ENCODE measurements around the gene HSD17B3.

The HSD17B3 gene

DNA sequence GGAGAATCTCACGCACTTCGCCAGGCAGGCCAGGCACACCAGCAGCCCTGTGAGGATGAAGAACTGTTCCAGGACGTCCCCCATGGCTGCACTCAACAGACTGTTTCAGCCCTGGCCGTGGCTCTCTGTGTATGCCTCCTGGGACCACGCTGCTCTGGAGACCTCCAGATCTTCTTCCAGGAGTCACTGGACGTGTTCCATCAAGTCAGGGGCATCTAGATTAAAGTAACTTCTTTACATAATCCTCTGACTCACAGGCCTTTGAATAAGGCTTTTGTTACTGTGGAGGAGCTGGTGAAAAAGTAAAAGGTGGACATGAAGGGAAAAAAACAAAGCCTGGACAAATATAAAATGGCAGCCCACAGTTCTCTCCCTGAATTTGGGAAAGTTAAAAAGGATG lies at the start of gene HSD17B3:
Gene HSD17B3, minus strand, starts transcription at position 156 of the 400 bp plus-strand sequence. Its CDS starts 72 bp downstream, at position 84.
- peak in 1 of 2 donors; percentile 22 for DNase-seq (ENCODE audit: low read depth in 2 of 2)
- no peak within 1 kb of the TSS for H3K4me3 ChIP-seq (replicated peaks in 1 of 2; ENCODE audit: low read depth in 2 of 2, low read length in 2 of 2)
- TF ChIP-seq, protein P1, sequence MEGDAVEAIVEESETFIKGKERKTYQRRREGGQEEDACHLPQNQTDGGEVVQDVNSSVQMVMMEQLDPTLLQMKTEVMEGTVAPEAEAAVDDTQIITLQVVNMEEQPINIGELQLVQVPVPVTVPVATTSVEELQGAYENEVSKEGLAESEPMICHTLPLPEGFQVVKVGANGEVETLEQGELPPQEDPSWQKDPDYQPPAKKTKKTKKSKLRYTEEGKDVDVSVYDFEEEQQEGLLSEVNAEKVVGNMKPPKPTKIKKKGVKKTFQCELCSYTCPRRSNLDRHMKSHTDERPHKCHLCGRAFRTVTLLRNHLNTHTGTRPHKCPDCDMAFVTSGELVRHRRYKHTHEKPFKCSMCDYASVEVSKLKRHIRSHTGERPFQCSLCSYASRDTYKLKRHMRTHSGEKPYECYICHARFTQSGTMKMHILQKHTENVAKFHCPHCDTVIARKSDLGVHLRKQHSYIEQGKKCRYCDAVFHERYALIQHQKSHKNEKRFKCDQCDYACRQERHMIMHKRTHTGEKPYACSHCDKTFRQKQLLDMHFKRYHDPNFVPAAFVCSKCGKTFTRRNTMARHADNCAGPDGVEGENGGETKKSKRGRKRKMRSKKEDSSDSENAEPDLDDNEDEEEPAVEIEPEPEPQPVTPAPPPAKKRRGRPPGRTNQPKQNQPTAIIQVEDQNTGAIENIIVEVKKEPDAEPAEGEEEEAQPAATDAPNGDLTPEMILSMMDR (IDR thresholded peaks at IDR 0.05; ENCODE audit: low read depth, low read length), result no peak

DNA sequence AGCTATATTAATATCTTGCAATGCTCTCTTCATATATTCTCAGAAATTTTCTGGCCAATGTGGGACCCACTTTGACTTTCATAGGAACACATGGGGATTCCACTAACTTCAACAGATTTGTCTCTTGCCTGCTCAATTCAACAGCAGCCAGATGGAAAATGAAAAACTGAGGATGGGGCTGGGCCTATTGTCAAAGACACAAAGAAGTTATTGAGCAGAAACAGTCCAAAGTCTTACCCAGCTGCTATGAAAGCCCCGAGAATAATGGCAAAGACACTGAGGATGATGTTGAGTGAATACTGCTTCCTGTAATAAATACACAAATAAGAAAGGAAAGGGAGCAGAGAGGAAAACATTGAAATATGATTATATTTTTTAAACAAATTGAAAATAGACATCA lies 48.9 kb upstream of the HSD17B3 start:
- no peak overlapping the region for H3K4me3 ChIP-seq (replicated peaks in 1 of 2; ENCODE audit: low read depth in 2 of 2, low read length in 2 of 2)
- TF ChIP-seq, protein P1 (IDR thresholded peaks at IDR 0.05; ENCODE audit: low read depth, low read length), result no peak
- DNase-seq (ENCODE audit: low read depth in 2 of 2), result no peak

DNA sequence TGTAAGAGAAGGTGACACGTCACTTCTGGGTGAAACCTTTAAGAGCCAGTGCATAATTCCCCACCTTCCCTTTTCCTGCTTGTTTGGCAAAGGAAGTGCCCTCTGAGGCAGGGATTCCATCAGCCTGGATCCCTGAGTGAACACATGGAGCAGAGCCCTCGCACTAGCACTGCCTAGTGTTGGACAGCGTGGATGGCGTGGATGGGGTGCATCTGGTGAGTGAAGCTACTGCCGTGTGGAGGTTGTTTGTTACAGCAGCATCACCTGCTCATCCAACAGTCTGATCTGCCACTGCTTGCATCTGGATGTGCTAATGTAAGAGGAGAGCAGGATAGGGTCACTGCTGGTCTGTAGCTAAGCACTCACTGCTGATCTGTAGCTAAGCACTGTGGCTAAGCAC lies 46.3 kb upstream of the HSD17B3 start:
- TF ChIP-seq, protein P1 (IDR thresholded peaks at IDR 0.05; ENCODE audit: low read depth, low read length), result no peak

DNA sequence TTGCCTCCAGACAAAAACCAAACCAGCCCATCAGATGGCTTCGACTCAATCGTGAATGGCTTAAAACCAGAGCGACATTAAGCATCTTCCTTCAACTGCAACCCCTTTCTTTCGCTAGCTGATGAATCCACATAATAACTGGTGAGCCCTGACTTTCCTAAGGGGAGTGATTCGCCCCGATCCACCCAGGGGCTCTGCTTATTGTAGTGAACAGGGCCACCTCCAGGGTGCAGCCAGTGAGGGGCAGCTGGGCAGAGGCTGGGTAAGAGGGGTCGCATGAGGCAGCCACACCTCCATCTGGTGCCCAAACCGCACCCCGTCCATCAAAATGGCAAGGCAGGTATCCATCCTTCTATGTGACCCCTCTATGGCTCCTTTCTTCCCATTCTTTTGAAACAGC lies 43.6 kb upstream of the HSD17B3 start:
- no peak for DNase-seq (ENCODE audit: low read depth in 2 of 2)
- H3K4me3 ChIP-seq (replicated peaks in 1 of 2; ENCODE audit: low read depth in 2 of 2, low read length in 2 of 2), result no peak overlapping the region
- TF ChIP-seq, protein P1 (IDR thresholded peaks at IDR 0.05; ENCODE audit: low read depth, low read length), result no peak

More for the DNA sequence above, 46.3 kb upstream of the HSD17B3 start:
- DNase-seq (ENCODE audit: low read depth in 2 of 2), result no peak
- H3K4me3 ChIP-seq (replicated peaks in 1 of 2; ENCODE audit: low read depth in 2 of 2, low read length in 2 of 2), result no peak overlapping the region

DNA sequence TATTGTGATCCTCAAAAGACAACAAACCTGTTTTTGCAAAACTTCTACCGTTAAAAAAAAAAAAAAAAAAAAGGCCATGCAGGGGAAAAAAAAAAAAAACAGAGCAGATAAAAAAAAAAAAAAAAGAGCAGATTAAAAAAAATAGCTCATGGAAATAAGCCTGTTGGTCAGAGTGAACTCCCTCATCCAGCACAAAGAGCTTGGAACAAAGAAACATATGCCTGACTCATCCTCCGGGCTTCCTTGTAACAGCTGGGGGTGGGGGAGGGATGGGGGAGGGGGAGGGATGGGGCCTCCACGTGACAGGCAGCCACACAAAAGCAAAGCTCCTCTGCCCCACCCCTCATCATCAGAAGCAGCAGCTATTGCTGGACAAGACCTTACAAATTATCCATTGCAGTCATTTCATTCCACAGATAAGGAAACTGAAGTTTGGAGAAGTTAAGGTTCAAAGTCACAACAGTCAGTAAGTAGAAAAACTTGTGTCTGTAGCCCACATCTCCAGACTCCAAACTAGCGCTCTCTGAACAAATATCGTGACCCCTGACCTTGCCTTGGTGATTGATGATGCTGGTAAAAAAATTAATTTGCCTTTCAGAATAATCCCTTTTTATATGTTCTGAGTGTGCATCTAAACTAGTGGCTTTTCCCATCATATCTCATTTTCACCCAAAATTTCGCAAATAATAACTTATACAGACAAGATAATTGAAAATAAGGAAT lies 42.6 kb upstream of the HSD17B3 start:
- no peak overlapping the region for H3K4me3 ChIP-seq (replicated peaks in 1 of 2; ENCODE audit: low read depth in 2 of 2, low read length in 2 of 2)
- TF ChIP-seq, protein P1 (IDR thresholded peaks at IDR 0.05; ENCODE audit: low read depth, low read length), result no peak
- DNase-seq (ENCODE audit: low read depth in 2 of 2), result peak; percentile 96 to 98

DNA sequence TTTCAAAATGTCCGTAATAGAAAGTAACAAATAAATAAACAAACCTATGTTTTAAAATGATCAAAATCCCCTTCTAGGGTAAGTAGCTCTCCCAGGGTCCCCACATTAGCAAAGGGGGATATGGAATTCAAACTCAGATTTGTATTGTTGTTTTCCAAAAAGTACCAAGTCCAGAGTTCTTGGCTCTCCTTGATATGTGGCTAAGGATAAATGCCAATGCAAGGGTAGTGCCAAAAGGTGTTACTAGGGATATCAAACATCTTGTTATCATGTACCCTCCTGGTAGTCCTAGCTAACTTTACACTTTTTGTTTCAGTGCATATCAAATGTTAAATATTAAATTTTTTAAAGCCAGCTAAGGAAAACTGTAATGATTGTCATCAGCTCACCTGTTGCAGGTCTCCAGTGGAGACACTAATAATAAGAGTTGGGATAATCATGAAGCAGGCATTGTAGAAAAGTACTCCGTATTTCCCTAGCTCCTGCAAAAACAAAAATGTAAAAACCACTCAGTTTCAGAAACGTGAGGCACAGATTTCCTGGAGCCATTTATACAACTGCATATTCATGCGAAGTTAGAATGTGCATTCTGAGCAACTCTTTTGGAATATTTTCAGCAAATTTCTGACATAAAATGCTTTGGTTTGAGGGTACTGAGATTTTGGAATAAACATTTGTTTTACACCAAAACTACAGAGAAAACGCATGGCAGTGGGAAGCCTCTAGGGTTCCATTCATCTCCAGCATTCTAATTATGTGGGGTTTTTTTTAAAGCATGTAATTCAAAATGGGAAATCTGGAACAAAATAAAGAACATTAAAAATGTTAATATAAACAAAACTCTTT lies 41.8 kb upstream of the HSD17B3 start:
- H3K4me3 ChIP-seq (replicated peaks in 1 of 2; ENCODE audit: low read depth in 2 of 2, low read length in 2 of 2), result no peak overlapping the region

More for the DNA sequence above, 41.8 kb upstream of the HSD17B3 start:
- DNase-seq (ENCODE audit: low read depth in 2 of 2), result no peak
- TF ChIP-seq, protein P1 (IDR thresholded peaks at IDR 0.05; ENCODE audit: low read depth, low read length), result no peak

All from cardiac fibroblast (primary cell).